GM12872 (cell line): Measurements from ENCODE around the gene RSKR.

Experiments
- CTCF ChIP-seq: IDR thresholded peaks from 3 replicates; pipeline ENCODE4 v1.5.1; 2011; ENCODE audit warnings: low read depth, mild to moderate bottlenecking, low read length, moderate library complexity; ENCODE audit not compliant: insufficient read depth

RSKR gene

DNA sequence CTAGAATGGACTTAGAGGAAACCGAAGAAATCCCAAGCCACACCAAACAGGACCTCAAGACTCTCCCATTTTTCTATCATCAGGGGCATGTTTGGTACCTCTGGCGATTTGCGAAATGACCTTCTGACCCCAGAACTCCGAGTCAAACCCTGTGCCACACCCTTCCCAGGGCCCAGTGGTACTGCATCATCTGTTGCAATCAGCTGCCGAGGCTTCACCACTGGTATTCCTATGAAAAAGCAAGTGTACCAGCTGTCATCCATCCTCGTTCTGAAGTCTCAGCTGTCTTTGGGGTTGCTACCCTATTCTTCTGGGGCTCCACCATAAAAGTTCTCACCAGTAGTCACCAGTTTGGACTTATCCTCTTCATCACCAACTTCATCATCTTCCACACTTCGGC, 2.3 kb upstream of the RSKR start:
- TF ChIP-seq CTCF: no peak

- TF ChIP-seq CTCF: no peak
These were observed 1.4 kb upstream of the RSKR start for GRCh38 chr17:28615260-28615940.

- TF ChIP-seq CTCF: peak; percentile 73
These were observed 781 bp downstream of the RSKR start for GRCh38 chr17:28612936-28613872.

DNA sequence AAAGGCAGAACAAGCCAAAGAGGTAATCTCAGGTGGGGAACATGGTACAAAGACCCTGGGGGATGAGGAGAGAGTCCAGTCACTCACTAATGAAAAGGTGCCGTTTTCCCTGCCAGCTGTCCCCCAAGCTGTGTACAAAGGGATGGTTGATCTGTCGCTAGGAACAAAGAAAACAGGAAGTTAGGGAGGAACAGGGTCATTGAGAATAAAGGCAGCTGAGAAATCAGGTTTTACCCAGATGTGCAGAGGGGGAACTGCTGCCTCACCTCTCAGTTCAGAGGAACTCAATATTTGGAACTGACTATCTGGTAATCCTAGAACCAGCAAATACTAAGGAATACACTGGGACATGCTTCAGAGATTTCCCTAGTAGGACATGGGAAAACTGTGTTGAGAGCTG, 1.5 kb downstream of the RSKR start:
- TF ChIP-seq CTCF: no peak

DNA sequence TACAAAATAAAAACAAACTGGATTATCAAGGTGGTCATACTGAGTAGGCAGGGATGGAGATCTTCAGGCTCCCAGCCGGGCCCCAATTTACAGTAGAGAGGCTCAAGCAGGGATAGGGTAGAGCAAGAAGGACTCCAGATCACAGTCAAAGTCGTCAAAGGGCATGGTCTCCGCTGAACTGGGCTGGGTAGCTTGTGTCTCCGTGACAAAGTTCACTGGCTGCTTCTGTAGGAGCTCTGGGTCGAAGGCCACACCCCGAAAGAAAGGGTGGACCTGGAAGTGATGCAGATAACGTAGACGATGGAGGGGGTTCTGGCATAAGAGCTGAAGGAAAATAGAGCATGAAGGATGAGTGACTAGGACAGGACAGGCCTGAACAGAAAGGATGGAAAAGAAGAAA, 3.6 kb downstream of the RSKR start:
- TF ChIP-seq CTCF: no peak

DNA sequence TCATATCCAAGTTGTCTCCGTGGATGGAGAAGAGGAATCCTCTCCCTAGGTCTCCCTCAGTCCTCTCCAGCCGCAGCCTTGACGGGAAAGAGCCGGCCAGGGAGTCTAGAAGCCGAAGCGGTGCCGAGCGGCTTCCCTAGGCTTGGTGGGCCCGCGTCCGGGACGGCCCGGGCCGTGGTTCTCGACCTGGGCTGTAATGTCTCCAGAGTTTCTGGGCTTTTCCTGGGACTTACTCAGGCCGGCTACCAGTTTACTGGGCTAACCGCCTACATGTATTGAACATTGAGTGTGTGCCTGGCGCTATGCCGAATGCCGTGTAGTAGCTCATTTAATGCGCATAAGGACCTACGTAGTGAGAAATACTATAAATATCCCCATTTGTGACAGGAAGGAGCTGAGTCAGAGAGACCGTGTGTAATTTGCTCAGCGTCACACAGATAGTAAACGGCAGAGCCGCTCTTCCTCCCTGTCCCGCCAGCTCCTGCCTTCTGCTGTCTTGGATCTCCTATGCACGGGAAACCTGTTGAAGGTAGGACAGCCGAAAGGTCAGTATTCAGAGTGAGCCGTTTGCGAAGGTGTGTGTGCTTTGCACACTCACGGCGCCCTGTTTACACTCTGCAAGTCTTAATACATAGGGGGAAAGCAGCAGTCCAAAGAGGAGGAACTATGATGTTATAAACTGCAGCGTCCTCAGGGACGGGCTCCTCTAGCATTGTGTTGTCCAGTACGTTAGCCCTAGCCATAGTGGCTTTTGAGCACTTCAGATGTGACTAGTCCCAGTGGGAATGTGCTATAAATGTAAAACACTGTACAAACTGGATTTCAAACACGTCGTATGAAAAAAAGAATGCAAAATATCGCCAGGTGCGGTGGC, 14.4 kb downstream of the RSKR start:
- no peak for TF ChIP-seq CTCF
